Activated CD4-positive, CD25-positive, alpha-beta regulatory T cell treated with anti-CD3 and anti-CD28 coated beads, Interleukin-2, amount 50 U/mL, for 16 hours (primary cell): ENCODE measurements around the gene BTBD9.
A peak's percentile ranks its signal among the peaks of the same experiment; 100 is the strongest.
"Not testable (repeated sequence)": the region's sequence is repeated elsewhere in the genome, so short reads cannot be mapped to it uniquely, and the experiment has no call there.

Experiments
- DNase-seq: peaks from one replicate; pipeline ENCODE4 v3.0.0-alpha.2; 2020; ENCODE audit warnings: low read depth, low spot score

The BTBD9 gene

GRCh38 chr6:38649744-38650143 is 10.0 kb upstream of the BTBD9 start:
- no peak for DNase-seq

GRCh38 chr6:38648629-38649028 is 8.9 kb upstream of the BTBD9 start:
- DNase-seq, result no peak

GRCh38 chr6:38646166-38646878 is 6.6 kb upstream of the BTBD9 start:
- no peak for DNase-seq

- no peak for DNase-seq
Measured at GRCh38 chr6:38644951-38645350, 5.2 kb upstream of the BTBD9 start.

GRCh38 chr6:38640216-38640909 is 634 bp upstream of the BTBD9 start:
- DNase-seq, result no peak

- peak; percentile 21 for DNase-seq
Measured at GRCh38 chr6:38638941-38639497, 710 bp downstream of the BTBD9 start.

- DNase-seq, result no peak
Measured at GRCh38 chr6:38637756-38638155, 2.0 kb downstream of the BTBD9 start.

- no peak for DNase-seq
Measured at GRCh38 chr6:38636027-38636426, 3.7 kb downstream of the BTBD9 start.

- DNase-seq, result no peak
Measured at GRCh38 chr6:38634518-38634917, 5.2 kb downstream of the BTBD9 start.

- DNase-seq, result no peak
Measured at GRCh38 chr6:38632490-38632889, 7.2 kb downstream of the BTBD9 start.

- no peak for DNase-seq
Measured at GRCh38 chr6:38631186-38631783, 8.4 kb downstream of the BTBD9 start.

GRCh38 chr6:38625217-38625616 is 14.5 kb downstream of the BTBD9 start:
- DNase-seq, result no peak

- DNase-seq, result not testable (repeated sequence)
Measured at GRCh38 chr6:38619342-38619741, 20.4 kb downstream of the BTBD9 start.

GRCh38 chr6:38618301-38618700 is 21.4 kb downstream of the BTBD9 start:
- DNase-seq, result not testable (repeated sequence)

- DNase-seq, result no peak
Measured at GRCh38 chr6:38617856-38618255, 21.9 kb downstream of the BTBD9 start.

GRCh38 chr6:38612143-38612965 is 27.4 kb downstream of the BTBD9 start:
- no peak for DNase-seq

- no peak for DNase-seq
Measured at GRCh38 chr6:38610050-38610625, 29.6 kb downstream of the BTBD9 start.

GRCh38 chr6:38604700-38605099 is 35.0 kb downstream of the BTBD9 start:
- no peak for DNase-seq

GRCh38 chr6:38603966-38604365 is 35.8 kb downstream of the BTBD9 start:
- no peak for DNase-seq

- DNase-seq, result no peak
Measured at GRCh38 chr6:38603496-38603895, 36.2 kb downstream of the BTBD9 start.

GRCh38 chr6:38599966-38600550 is 39.7 kb downstream of the BTBD9 start:
- DNase-seq, result no peak
